Fibroblast of skin of left quadriceps (primary cell): ENCODE data around the gene LINC00237.

Experiments used
- DNase-seq, 2 experiments: peaks; one replicate each; pipeline ENCODE4 v3.0.0-alpha.2; 2013; ENCODE audit warnings: low read depth in 2 of 2

LINC00237 gene

GRCh38 chr20:21096321-21097043 is 9.7 kb downstream of the LINC00237 start:
- DNase-seq: no peak

- no peak for DNase-seq
These were observed 13.4 kb downstream of the LINC00237 start for GRCh38 chr20:21092806-21093205.

GRCh38 chr20:21090721-21091120 is 15.4 kb downstream of the LINC00237 start:
- no peak for DNase-seq

- no peak for DNase-seq
These were observed 16.0 kb downstream of the LINC00237 start for GRCh38 chr20:21090111-21090618.

GRCh38 chr20:21089391-21089790 is 16.8 kb downstream of the LINC00237 start:
- no peak for DNase-seq

GRCh38 chr20:21087862-21088540 is 18.2 kb downstream of the LINC00237 start:
- DNase-seq: no peak

GRCh38 chr20:21083825-21084325 is 22.3 kb downstream of the LINC00237 start:
- no peak for DNase-seq

- DNase-seq: no peak
These were observed 23.6 kb downstream of the LINC00237 start for GRCh38 chr20:21082584-21082983.

- no peak for DNase-seq
These were observed 28.3 kb downstream of the LINC00237 start for GRCh38 chr20:21077809-21078345.

- DNase-seq: no peak
These were observed 30.1 kb downstream of the LINC00237 start for GRCh38 chr20:21076073-21076472.

- DNase-seq: no peak
These were observed 30.7 kb downstream of the LINC00237 start for GRCh38 chr20:21075471-21075870.

GRCh38 chr20:21074605-21075336 is 31.4 kb downstream of the LINC00237 start:
- no peak for DNase-seq

- DNase-seq: no peak
These were observed 38.9 kb downstream of the LINC00237 start for GRCh38 chr20:21067255-21067654.

- no peak for DNase-seq
These were observed 41.2 kb downstream of the LINC00237 start for GRCh38 chr20:21064924-21065323.

- no peak for DNase-seq
These were observed 42.9 kb downstream of the LINC00237 start for GRCh38 chr20:21063276-21063675.

GRCh38 chr20:21053002-21053762 is 53.0 kb downstream of the LINC00237 start:
- no peak for DNase-seq

GRCh38 chr20:21052686-21053001 is 53.5 kb downstream of the LINC00237 start:
- DNase-seq: no peak

- no peak for DNase-seq
These were observed 53.9 kb downstream of the LINC00237 start for GRCh38 chr20:21052241-21052640.

GRCh38 chr20:21050710-21051109 is 55.4 kb downstream of the LINC00237 start:
- DNase-seq: no peak

GRCh38 chr20:21049305-21049828 is 56.8 kb downstream of the LINC00237 start:
- no peak for DNase-seq

- no peak for DNase-seq
These were observed 57.3 kb downstream of the LINC00237 start for GRCh38 chr20:21048841-21049273.
